H1 (cell line): ENCODE results near the gene NR2E3. TPM values are rescaled to one million over a fixed set of nuclear protein-coding genes. Genes with fewer than 3 reads are reported as not detected.

Experiments
- EZH2 ChIP-seq: fragments of 200-600 bp; sonication (generic); IDR thresholded peaks from 2 replicates; pipeline ENCODE4 v1.7.1; 2012; ENCODE audit warnings: low read depth, mild to moderate bottlenecking, moderate library complexity, low read length, inconsistent platforms; ENCODE audit not compliant: severe bottlenecking
- POU5F1 ChIP-seq: IDR thresholded peaks from 2 replicates; pipeline ENCODE4 v1.6.1; 2011; ENCODE audit warnings: low read depth, mild to moderate bottlenecking, low read length, moderate library complexity
- polyA plus RNA-seq, 7 experiments: library from polyadenylated mRNA; depleted of rRNA in 3 of 7; stranded (reverse) in 5 of 7; unstranded in 2 of 7; fragments of >200 nt in 5 of 7; fragments of 200-250 nt in 2 of 7; gene quantifications; 1 replicate in 5 of 7; 2 replicates in 1 of 7; 4 replicates in 1 of 7; pipeline versions ENCODE4 v1.2.1 to v1.2.3, GENCODE V29; 2011 to 2013; ENCODE audit warnings: missing spikeins in 2 of 7, mixed read lengths in 2 of 7
- total RNA-seq: library from RNA; stranded (reverse); fragmentation: NEBNext Ultra II Directional; extraction: Animal tissue kit (Norgen Biotek cat#: 25700); gene quantifications from 2 replicates; pipeline ENCODE4 v1.2.1, GENCODE V29; 2021

NR2E3 gene
- total and polyA plus RNA-seq, 2 of the 8 experiments (the other 6 are each of a cell fraction or from before 2014, with no cell fraction given): 0.56 to 0.80 TPM

DNA sequence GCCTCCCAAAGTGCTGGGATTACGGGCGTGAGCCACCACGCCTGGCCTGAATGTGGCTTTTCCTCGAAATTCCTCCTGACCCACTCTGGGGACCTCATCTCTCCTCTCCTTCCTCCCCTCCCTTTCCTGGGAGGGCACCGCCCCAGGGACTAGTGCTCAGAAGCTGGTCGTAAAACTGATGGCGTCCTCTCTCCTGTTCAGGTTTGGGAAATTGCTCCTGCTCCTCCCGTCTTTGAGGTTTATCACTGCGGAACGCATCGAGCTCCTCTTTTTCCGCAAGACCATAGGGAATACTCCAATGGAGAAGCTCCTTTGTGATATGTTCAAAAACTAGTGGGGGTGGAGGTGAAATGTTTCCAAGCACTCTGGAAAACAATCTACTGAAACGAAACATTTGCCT lies 7.0 kb downstream of the NR2E3 start (continued):
- no peak for TF ChIP-seq EZH2
- no peak for TF ChIP-seq POU5F1
